ENCODE data around the gene ZKSCAN2.

The ZKSCAN2 gene

GRCh38 chr16:25222959-25223358 is 34.7 kb downstream of the ZKSCAN2 start:
- no peak for DNase-seq

GRCh38 chr16:25219070-25219737 is 38.4 kb downstream of the ZKSCAN2 start:
- DNase-seq, result no peak

- no peak for DNase-seq
Measured at GRCh38 chr16:25217921-25218320, 39.7 kb downstream of the ZKSCAN2 start.

GRCh38 chr16:25217112-25217511 is 40.5 kb downstream of the ZKSCAN2 start:
- no peak for DNase-seq

- no peak for DNase-seq
Measured at GRCh38 chr16:25213709-25214397, 43.8 kb downstream of the ZKSCAN2 start.

- no peak for DNase-seq
Measured at GRCh38 chr16:25212636-25213035, 45.0 kb downstream of the ZKSCAN2 start.

GRCh38 chr16:25210758-25211157 is 46.9 kb downstream of the ZKSCAN2 start:
- no peak for DNase-seq

GRCh38 chr16:25199457-25199856 is 58.2 kb downstream of the ZKSCAN2 start:
- DNase-seq, result no peak

- DNase-seq, result no peak
Measured at GRCh38 chr16:25198021-25198420, 59.6 kb downstream of the ZKSCAN2 start.

GRCh38 chr16:25194273-25194878 is 63.3 kb downstream of the ZKSCAN2 start:
- DNase-seq, result no peak

GRCh38 chr16:25192096-25192495 is 65.5 kb downstream of the ZKSCAN2 start:
- no peak for DNase-seq

GRCh38 chr16:25189305-25189704 is 68.3 kb downstream of the ZKSCAN2 start:
- no peak for DNase-seq

- DNase-seq, result no peak
Measured at GRCh38 chr16:25187491-25187795, 70.2 kb downstream of the ZKSCAN2 start.

Data from NCI-H2081 treated with DMSO at 0.1 percent for 48 hours (cell line).